CD4-positive, alpha-beta T cell treated with Interleukin-12 subunit alpha and Interleukin-12 subunit beta, for 1 hour (primary cell): ENCODE measurements around the gene BCAS4.

Experiments used
- DNase-seq: peaks from one replicate; pipeline ENCODE4 v3.0.0-alpha.2; 2020

Gene BCAS4

GRCh38 chr20:50857348-50857747, 62.5 kb downstream of the BCAS4 start:
- no peak for DNase-seq

- DNase-seq = no peak
These were observed 63.7 kb downstream of the BCAS4 start for GRCh38 chr20:50858525-50858924.

DNA sequence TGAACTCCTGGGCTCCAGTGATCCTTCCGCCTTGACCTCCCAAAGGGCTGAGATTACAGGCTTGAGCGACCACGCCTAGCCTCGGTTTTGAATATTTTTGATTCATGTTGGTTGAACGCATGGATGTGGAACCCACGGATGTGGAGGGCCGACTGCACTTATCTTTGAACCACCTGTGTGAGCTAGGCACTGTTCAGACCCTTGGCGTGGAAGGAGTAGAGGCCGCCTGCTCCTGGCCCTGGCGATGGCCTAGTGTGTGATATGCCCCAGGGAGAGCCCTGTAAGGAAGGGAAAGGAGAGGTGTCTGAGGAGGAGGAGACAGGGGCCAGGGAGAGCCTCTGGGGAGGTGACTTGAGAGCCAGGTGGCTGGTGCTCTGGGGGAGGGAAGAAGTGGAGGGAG, 64.3 kb downstream of the BCAS4 start:
- DNase-seq = no peak

DNA sequence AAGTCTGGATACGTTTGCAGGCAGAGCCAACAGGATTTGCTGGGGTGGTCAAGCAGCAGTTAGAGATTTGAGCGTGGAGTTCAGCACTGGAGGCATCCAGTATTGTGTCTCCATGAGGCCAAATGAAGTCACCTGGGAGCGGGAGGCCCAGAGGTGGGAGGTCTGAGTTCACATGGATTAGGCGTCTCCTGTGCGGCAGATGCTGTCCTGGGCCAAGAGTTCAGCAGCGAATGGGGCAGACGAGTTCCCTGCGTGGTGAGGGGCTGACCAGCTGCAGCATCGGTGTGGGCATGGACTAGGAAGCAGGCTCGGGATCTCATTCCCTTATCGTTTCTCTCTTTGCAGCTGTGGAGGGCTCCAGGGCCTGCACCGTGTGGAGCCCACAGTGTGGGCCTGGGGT, 66.2 kb downstream of the BCAS4 start:
- DNase-seq = no peak

DNA sequence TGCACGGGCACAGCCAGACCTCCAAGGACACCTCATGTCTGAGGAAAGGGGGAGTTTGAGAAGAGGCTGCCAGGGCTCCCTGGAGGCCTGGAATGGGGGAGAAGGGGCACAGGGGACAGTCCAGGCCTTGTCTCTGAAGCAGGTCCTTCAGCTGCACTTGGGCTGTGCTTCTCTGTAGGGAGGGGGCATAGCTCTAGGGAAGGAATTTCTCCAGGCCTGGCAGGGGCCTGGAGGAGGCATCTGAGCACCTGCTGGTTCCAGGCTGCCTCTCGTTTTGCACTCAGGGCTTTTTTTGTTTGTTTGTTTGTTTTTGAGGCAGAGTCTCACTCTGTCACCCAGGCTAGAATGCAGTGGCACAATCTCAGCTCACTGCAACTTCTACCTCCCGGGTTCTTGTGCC, 67.7 kb downstream of the BCAS4 start:
- no peak for DNase-seq

DNA sequence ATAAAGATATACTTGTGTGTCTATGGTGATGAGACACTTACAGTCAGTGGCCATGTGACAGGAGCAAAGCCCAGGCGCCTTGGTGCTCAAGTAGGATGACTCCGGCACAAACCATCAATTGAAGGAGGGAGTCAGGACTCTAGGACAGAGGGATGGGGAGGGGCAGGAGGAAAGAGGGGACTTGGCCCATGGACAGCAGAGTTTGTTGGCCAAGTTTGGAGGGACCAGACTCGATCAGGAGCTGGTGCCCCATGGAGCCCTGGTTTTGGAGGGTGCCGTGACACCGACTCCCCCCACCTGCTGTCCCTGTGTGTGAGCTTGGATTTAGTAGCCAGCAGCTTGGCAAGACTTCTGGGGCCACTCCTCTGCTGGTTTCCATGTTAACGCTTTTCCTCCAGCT, 70.3 kb downstream of the BCAS4 start:
- DNase-seq = no peak

DNA sequence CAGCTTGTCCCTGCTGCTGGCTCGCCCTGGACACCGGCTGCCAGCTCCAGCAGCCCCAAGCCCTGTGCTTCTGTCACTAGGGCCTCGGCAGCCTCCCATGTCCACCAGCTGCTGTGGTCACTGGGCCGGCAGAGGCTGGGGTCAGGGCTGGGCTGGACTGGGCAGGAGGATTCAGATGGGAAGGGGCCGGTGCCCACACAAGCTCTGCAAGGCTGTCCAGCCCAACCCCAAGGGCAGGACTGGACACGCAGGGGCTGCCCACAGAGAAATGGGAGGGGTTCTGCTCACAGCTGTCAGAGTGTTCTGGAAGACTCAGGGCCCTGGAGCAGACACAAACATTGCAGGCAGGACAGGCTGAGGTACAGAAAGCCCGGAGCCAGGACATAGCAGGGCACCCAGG, 70.7 kb downstream of the BCAS4 start:
- DNase-seq = no peak

- no peak for DNase-seq
These were observed 71.3 kb downstream of the BCAS4 start for GRCh38 chr20:50866036-50866685.

GRCh38 chr20:50866831-50867230, 72.0 kb downstream of the BCAS4 start:
- DNase-seq = no peak

DNA sequence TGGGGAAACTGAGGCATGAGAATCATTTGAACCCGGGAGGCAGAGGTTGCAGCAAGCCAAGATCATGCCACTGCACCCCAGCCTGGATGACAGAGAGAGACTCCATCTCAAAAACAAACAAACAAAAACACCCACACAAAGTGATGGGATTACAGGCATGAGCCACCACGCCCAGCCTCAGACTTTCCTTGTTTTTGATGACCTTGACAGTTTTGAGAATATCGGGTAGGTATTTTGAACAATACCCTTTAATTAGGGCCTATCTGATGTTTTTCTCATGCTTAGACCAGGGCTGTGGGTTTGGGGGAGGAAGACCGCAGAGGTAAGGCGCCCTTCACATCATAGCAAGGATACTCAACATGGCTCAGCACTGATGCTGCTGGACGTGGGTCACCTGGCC, 72.9 kb downstream of the BCAS4 start:
- no peak for DNase-seq

- no peak for DNase-seq
These were observed 73.9 kb downstream of the BCAS4 start for GRCh38 chr20:50868509-50869495.

DNA sequence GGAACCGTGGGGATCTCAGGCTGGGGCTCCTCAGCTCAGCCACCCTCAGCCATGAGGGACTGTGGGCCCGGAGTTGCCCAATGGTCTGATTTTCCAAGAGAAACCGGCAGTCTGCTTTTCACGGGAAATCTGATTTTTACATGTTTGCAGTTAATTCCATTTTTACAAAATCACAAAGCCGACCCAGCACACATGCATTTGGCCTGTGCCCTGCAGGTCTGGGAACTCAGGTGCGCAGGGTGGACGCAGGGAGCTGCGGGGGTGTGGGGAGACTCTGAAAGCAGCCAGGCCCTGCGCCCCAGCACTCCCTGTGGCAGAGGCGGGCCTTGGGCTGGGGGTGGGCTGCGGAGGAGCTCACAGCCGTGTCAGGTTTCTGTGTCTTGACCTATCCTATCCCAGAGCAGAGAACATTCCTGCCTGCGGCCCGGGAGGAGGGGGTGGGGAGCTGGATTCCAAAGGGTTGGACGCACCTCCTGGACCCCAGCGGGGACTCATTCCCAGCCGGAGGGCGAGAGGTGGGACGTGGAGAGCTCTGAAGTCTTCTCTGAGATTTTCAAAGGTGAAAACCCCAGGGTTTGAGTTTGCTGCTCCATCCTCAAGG, 75.8 kb downstream of the BCAS4 start:
- no peak for DNase-seq

GRCh38 chr20:50872560-50873425, 77.9 kb downstream of the BCAS4 start:
- DNase-seq = no peak

GRCh38 chr20:50873585-50873984, 78.7 kb downstream of the BCAS4 start:
- DNase-seq = no peak

DNA sequence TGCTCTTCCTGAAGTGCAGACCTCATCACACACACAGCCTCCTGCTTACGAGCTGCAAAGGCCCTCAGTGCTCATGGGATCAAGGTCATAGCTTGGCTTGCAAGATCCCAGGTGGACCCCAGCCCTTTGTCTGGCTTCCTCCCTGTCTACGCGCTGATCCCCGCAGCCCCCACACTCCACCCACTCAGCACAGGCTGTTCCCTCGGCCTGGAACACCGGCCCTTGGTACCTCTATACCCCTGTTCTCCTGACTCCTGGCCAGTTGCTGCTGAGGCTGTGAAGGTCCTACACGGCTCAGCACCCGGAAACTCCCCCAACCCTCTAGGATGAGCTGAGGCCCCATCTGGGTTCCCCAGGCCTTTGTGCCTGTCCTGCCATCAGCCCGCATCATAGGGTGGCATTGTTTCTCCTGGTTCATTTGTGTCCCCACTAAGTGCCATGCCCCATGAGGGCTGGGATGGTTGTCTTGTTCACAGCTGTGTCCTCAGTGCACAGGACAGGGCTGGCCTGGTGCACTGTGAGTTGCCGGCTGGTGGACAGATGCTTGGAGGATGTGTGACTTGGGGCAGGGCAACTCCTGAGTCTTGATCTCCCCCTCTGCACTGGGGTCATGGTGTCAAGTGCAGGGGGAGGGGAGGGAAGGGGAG, 79.4 kb downstream of the BCAS4 start:
- no peak for DNase-seq

DNA sequence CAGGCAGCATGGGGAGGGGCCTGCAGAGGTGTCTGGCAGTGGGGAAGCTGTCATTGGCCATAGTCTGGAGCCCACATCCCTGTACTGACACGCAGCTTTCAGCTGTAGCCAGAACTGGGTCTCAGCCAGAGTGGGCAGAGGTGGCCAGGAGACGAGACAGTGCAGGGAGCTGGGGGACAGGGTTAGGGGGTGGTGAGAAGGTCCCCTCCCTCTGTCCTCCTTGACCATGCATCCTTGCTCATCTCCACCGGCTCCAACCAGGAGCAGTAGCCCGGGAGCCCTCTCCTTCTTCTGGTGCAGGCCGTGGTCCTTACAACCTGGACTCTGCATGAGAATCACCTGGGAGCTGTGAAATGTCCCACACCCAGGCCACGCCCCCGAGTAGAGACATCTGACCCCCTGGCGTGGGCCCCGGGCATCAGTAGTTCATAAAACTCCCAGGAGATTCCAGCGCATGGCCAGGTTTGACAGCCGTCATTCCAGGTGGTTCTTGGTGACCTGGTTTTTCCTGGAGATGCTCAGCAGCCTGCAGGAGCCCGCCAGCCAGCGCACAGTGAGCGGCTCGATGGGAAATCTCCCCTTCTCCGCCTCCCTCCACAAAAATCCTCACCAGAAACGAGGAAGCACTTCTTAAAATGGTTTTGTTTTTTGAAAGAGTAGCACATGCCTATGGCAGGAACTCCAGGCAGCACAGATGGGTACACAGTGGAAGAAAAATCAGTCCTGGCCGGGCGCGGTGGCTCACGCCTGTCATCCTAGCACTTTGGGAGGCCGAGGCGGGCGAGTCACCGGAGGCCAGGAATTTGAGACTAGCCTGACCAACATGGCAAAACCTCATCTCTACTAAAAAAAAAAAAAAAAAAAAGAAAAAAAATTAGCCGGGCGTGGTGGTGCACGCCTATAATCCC, 80.2 kb downstream of the BCAS4 start:
- no peak for DNase-seq

DNA sequence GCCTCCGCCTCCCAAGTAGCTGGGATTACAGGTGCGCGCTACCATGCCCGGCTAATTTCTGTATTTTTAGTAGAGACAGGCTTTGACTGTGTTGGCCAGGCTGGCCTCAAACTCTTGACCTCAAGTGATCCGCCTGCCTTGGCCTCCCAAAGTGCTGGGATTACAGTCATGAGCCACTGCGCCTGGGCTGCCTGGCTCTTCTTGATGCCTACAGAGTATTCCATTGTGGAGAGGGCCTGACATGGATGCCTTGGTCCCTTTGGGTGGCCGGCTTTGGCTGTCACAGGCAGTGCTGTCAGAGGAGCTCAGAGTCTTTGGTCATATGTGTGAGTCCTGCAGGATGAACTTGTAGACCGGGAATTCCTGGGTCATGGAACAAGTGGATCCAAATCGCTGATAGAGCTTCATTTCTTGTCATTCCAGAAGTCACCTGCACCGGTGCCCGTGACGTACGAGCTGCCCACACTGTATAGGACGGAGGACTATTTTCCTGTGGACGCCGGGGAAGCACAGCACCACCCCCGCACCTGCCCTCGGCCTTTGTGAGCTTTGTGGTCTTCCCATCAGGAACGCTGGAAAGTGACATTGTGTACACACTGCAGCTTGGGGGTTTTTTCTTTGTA, 81.3 kb downstream of the BCAS4 start:
- no peak for DNase-seq

- DNase-seq = no peak
These were observed 82.0 kb downstream of the BCAS4 start for GRCh38 chr20:50876816-50877215.

GRCh38 chr20:50877232-50877743, 82.4 kb downstream of the BCAS4 start:
- no peak for DNase-seq
